Measurements from ENCODE around the gene KBTBD2. TPM values are rescaled to one million over a fixed set of nuclear protein-coding genes. Genes with fewer than 3 reads are reported as not detected.

The KBTBD2 gene
- total and polyA plus RNA-seq, 2 experiments from 2014 or later, result 11.6 to 34.9 TPM

- H3K79me2 ChIP-seq (replicated peaks; ENCODE audit: insufficient read depth), result no peaks in the 10 kb centered on the region
- Mint-ChIP-seq H3K4me3 (no peak overlapping the region), H3K9me3 (no peaks in the 10 kb centered on the region; the same call in 2 of the 3 replicates), H3K4me1 (peaks cover 13% of the 10 kb centered on the region), H3K27me3 (ENCODE audit: insufficient read depth, low read depth, poor library complexity) (peaks cover 82% of the 10 kb centered on the region), H3K27ac (no peak overlapping the region), H3K36me3 (ENCODE audit: low read depth) (no peaks in the 10 kb centered on the region)
- H3F3A ChIP-seq (replicated peaks; ENCODE audit: low read depth), result 0 out of 2 replicates have a peak, but pooled peaks cover 11% of the 10 kb centered on the region
- H3K36me3 ChIP-seq (ENCODE audit: insufficient read depth), result no peaks in the 10 kb centered on the region
- H3K27me3 ChIP-seq (ENCODE audit: insufficient read depth), result peaks cover 94% of the 10 kb centered on the region
- no peak for TF ChIP-seq ZNF462 (CRISPR knock-in tag; IDR thresholded peaks at IDR 0.05)
- no peak for TF ChIP-seq REST (IDR thresholded peaks at IDR 0.05; ENCODE audit: unreplicated experiment)
- no peak for TF ChIP-seq EZH2phosphoT487 (IDR thresholded peaks at IDR 0.05; ENCODE audit: unreplicated experiment)
- no peak for TF ChIP-seq NANOG (IDR thresholded peaks at IDR 0.05; ENCODE audit: borderline replicate concordance)
- ATAC-seq, result no peak
- H4K20me1 ChIP-seq (replicated peaks; ENCODE audit: insufficient read depth), result peaks cover 20% of the 10 kb centered on the region
- H3K4me2 ChIP-seq, result no peak overlapping the region
- H2AFZ ChIP-seq, result no peak overlapping the region
- H3K9me2 ChIP-seq (ENCODE audit: insufficient read depth), result no peaks in the 10 kb centered on the region
- DNase-seq (ENCODE audit: low spot score), result no peak
- H3K27ac ChIP-seq (ENCODE audit: low read depth), result no peak overlapping the region
- H3K4me1 ChIP-seq (ENCODE audit: insufficient read depth), result peaks cover 9% of the 10 kb centered on the region; the same call in 1 of the 2 replicates
- no peak overlapping the region for H3K4me3 ChIP-seq
Measured at GRCh38 chr7:32937344-32938174, 46.0 kb upstream of the KBTBD2 start.
